ENCODE data around the gene NTS.

The NTS gene, protein sequence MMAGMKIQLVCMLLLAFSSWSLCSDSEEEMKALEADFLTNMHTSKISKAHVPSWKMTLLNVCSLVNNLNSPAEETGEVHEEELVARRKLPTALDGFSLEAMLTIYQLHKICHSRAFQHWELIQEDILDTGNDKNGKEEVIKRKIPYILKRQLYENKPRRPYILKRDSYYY

GRCh38 chr12:85874031-85874461 is at the start of gene NTS:
Gene NTS, plus strand, starts transcription at chr12:85874295. Its CDS starts 109 bp downstream, at chr12:85874404.
- DNase-seq = no peak

DNA sequence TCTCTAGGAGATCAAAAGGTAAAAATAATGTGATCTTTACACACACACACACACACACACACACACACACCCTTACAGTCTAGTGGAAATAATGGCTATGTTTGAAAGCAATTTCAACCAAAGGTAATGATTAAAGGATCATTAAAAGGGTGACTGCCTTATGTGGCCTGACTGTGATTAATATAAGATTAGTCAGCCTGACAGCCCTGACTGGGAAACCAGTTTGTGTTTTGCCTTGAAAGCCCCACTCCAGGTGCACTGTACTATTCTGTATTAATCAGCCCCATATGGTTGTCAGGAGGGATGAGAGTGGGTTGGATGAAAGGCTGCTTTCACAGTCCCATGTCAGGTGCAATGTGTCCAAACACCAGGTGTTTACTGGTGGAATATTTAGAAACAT is 48.3 kb upstream of the NTS start:
- no peak for DNase-seq

GRCh38 chr12:85828576-85828975 is 45.5 kb upstream of the NTS start:
- no peak for DNase-seq

- DNase-seq = no peak
Observed at GRCh38 chr12:85829391-85829790, 44.7 kb upstream of the NTS start.

DNA sequence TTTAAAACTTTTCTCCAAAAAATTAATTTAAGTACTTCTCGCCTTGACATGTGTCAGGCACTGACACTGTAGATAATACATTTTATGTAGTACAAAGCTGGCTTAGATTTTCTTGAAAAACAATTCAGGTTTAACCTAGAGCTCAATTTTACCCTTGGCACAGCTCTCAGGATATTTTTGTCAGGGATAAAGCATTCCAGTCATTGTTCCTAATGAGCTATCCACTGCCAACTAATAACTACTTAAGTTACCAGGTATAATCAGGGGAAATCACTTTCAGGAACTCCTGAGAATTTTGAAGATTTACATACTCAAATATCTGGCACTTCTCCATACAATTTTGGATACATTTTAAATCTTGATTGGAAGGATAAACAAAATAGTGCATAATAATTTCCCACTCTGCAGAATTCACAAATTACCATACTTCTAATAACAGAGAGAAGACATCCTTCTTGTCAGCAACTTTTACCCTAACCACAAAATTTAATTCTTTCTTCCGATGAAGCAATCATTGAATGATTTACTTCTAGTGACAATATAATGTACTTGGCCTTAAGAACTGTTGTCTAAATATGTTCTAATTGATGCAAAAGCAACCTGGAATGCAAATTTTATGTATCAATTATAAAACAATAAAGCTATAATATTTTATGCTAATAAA is 42.6 kb upstream of the NTS start:
- no peak for DNase-seq

- no peak for DNase-seq
Observed at GRCh38 chr12:85833579-85833978, 40.5 kb upstream of the NTS start.

GRCh38 chr12:85834378-85834777 is 39.7 kb upstream of the NTS start:
- DNase-seq = no peak

DNA sequence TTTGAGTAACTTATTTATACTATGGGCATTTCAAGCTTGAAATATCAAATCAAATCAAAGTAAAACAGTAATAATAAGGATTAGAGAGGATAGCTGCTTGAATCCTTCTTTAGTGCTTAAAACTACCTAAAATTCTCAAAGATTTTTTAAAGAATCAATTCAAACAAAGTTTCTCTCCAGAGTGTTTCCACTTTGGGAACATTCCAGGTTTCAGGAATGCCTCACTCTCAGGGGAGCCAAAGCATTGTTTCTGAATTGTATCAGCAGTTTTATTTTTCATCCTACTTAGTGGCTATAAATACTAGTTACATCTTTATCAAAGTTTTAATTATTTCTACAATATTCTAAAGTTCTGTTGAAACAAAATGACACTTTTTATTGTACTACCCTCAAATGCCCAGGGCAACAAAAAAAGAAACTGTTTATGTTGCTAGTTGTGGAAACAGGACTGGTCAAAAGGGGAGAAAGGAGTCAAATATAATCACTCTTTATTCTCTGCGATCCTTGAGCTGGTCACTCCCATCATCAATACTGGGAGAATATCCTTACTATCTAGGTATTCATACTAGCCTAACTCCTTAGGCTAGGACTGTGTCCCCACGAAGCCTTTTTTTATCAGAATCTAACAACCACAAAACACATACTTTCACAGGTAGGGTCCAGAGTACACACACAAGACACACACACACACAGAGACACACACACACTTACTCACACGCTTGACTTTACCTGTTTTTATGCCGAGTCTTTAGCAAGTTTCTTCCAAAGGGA is 38.5 kb upstream of the NTS start:
- no peak for DNase-seq

DNA sequence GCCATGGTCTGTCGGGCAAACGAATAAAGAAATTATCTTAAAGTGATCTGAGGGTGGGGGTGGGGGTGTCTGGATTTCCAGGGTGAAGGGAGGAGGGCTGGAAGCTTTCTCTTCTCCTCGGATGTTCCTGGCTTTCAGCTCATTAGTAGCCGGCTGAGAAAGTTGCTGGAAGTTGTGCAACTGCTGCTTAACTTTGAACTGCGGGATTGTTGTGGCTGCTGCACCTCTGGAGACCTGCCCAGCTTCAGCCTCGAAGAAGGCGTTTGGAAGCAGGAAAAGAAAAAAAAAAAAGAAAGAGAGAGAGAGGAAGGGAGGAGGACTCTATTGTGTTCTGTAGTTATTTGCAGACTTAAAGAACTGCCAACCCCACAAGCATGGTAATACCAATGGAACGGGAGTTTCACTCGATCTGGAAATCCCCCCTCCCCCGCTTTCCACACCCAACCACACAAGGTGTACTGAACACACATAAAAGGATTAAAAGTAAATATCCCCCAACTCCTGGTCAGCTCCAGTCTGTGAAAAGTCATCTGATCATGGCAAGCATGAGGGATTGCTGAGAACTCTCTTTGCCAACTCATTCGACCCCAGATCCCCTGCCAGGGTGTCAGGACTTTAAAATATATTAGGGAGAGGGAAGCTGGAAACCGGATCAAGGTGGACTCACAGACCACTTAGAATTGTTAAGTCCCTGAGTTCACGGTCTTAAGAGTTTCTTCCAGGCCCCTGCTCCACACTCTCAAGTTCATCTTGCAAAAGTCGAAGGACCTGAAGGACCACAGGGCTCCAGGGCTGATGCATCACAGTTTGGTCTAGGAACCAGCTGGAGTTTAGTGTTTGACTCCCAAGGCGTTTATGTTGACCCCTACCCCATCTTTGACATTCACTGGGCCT is 37.7 kb upstream of the NTS start, which contains the start of gene RASSF9:
Gene RASSF9, minus strand, starts transcription at position 213 of the 894 bp plus-strand sequence. Its CDS starts 208 bp downstream, at position 5.
- DNase-seq = no peak

DNA sequence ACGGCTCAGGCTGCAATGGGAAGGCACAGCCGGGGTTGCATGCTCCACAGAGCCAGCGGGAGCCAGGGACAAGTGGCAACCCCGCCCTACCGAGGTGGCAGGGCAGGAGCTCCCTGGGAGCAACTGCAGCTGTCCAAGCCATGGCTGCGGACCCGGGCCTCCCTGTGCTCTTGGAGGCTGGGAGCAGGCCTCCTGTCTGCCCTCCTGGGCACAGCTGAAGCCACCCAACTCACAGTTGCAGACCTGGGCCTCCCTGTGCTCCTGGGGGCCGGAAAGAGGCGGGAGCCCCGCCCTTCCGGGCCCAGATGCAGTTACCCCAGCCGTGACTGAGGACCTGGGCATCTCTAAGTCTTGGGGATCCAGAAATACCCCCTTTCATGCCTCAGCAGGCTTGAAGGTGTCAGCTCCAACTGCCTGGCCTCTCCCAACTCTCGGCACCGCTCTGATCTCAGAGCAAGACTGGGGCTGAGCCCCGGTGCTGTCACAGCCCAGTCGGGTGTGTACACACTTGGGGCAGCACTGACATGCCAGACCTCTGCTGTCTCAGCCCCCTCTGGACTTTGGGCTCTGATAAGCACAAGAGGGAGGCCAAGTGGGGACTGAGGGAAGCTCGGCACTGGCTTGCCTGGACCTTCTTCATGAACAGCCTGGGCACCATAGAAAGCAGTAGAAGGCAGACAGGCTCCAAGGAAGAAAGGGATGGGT is 30.3 kb upstream of the NTS start:
- no peak for DNase-seq

DNA sequence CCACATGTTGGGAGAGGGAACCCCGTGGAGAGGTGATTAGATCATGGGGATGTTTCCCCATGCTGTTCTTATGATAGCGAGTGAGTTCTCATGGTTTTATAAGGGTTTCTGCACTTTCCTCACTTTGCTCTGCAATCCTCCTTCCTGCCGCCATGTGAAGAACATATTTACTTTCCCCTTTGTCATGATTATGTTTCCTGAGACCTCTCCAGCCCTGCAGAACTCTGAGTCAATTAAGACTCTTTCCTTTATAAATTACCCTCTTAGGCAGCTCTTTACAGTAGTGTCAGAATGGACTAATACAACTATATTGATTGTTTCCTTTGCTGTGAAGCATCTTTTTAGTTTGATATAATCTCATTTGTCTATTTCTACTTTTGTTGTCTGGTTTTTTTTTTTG is 24.8 kb upstream of the NTS start:
- DNase-seq = no peak

DNA sequence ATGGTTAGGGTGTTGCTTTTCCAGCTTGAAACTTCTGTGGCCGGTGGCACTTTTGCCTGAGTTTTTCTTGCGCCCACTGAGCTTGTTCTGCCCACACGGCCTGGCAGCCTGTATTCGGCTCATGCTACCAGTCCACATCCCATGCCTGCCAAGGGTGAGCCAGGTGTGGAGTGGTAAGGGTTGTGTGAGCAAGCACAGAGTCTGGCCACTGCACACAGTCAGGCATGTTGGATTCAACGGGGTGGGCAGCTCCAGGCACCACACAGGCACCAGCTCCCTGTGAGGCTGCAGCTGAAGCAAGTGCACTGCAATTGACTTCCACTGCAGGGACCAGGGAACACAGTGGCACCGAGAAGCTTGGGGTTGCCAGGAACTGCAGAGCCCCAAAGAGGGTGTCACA is 18.8 kb upstream of the NTS start:
- no peak for DNase-seq

GRCh38 chr12:85856966-85857365 is 17.1 kb upstream of the NTS start:
- no peak for DNase-seq

GRCh38 chr12:85865890-85866289 is 8.2 kb upstream of the NTS start:
- no peak for DNase-seq

DNA sequence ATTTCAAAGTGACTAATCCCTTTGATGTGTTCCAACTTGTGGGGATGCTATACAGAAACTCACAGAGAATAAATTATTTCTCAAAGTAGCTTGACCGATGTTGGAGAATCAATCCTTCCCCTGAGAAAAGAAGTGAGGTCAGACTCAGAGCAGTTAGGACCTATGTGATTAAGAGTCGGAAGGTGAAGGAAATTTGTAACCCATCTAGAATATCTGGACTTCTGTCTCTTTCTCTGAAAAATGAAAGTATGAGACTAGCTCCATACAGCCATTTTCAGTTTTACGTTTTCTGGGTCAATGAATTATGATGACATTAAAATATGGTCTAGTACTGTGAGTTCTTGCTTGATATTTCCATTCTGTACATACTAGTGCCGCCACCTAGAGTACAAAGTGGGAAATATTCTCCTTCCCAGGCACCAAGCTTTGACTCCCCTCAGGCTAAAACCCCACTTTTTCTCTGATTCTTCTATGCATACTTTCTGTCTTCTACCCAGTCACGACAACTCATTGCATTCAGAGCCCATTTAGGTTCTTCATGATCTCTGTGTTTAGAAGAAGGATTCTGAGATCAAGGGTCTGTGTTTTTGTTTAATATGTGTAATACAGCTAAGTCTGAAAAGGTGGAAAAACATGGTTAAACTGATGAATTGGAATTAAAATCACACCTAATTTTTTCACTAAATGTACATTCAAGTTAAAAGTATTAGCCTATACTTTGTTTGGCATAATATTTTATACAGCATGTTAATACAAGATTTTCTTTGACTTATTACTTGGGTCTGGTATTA is 6.9 kb upstream of the NTS start:
- no peak for DNase-seq

DNA sequence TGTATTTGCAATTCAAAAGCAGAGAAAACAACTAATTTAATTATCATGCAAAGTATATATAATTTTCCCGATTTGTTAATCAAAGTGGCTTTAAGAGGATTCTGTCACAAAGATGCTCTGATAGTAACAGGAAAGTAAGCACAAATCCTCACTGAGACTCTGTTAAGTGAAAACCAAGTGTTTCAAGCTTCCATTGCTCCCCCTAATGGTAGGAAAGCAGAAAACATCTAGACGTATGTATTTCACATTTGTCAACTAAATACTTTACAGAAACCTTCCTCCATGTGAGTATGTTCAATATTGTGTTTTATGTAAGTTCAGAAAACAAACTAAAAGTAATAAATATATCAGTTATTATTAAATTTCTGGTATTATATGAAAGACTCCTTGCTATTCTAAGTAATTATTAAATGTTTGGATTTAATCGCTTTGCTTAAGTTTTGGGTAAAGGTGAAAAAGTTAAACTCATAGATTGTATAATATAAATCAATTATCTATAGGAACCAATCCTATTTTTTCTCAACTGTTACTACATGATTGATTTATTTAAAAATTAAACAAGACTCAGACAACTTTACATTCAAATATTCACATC is 1.5 kb upstream of the NTS start:
- peak; percentile 35 for DNase-seq

- DNase-seq = no peak
Observed at GRCh38 chr12:85877459-85877858, 3.4 kb downstream of the NTS start.

DNA sequence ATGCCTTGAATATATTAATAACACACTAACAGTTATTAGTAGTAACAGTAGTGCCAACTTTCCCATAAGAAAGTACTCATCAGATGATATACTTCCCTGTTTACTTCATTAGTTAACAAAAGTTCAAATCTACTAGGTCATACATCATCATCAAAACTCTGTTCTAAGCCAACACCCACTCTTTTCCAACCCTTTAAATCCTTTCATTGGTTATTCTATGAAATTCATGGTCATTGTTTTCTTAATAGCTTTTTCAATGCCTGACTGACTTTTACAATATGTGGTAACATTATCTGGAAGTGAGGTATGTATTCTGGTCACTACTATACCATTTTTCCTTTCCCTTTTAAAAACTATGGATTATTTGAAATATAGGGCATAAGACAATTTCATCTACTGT is 9.7 kb downstream of the NTS start:
- no peak for DNase-seq

DNA sequence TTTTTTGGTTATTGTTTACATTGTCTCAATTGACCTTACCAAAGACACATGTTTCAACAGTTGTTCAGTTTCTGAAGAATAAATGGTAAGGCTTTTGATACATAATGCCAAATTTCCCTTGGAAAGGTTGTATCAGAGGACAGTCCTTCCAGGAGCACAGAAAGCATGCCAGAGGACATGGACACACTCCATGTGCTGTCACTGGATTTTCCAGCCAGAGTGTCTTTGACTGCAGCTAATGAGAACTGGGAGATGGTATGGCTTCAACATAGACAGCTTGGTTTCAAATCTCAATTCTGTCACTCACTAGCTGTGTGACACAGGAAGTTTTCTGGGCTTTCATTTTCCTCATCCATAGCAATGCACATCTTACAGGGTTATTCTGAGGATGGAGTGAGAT is 20.6 kb downstream of the NTS start:
- DNase-seq = no peak

GRCh38 chr12:85920324-85920947 is 46.3 kb downstream of the NTS start:
- peak; percentile 20 for DNase-seq
